ENCODE measurements around the gene EZR. TPM values are rescaled to one million over a fixed set of nuclear protein-coding genes. Genes with fewer than 3 reads are reported as not detected.

Gene EZR
- total RNA-seq, 1 donor from 2014 or later: 260 TPM

DNA sequence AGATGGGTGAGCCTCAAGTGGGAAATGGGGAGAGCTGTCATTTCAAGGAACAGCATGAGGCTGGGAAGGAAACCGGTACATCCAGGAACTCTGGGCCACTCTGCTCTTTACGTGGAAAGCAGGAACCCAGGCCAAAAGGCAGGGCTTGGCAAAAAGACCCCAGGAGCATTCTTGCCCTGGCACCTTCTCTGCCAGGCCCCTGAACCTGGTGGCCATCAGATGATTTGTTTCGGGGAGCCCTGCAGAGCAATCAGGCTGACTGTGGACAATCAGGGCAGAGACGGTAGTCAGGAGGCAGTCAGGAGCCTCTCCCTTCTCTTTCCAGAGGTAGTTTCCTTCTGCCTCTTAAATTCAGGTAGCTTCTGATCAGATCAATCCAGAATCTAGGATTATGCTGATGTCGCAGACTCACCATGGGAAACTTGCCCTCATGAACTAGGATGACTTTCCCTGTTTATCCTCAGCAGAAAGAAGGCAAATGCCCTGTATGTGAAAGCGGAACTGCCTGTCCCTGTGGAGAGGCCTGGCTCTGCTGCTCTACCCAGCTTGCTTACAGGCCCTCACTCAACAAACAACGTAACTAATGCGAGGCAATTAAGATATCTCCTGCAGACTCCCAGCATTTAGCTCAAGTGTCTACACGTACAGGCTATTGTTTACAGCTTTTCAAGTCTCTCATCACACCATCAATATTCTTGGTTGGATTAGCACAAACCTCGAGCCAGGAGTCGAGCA lies 36.6 kb downstream of the EZR start:
- H3K27ac ChIP-seq: no peak overlapping the region
- peaks cover 13% of the 10 kb centered on the region for H3K4me1 ChIP-seq
- H3K27me3 ChIP-seq: no peaks in the 10 kb centered on the region
- peaks cover 90% of the 10 kb centered on the region for H3K36me3 ChIP-seq
- no peaks in the 10 kb centered on the region for H3K9me3 ChIP-seq
- TF ChIP-seq, protein P1, sequence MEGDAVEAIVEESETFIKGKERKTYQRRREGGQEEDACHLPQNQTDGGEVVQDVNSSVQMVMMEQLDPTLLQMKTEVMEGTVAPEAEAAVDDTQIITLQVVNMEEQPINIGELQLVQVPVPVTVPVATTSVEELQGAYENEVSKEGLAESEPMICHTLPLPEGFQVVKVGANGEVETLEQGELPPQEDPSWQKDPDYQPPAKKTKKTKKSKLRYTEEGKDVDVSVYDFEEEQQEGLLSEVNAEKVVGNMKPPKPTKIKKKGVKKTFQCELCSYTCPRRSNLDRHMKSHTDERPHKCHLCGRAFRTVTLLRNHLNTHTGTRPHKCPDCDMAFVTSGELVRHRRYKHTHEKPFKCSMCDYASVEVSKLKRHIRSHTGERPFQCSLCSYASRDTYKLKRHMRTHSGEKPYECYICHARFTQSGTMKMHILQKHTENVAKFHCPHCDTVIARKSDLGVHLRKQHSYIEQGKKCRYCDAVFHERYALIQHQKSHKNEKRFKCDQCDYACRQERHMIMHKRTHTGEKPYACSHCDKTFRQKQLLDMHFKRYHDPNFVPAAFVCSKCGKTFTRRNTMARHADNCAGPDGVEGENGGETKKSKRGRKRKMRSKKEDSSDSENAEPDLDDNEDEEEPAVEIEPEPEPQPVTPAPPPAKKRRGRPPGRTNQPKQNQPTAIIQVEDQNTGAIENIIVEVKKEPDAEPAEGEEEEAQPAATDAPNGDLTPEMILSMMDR (IDR thresholded peaks at IDR 0.05): no peak
- ATAC-seq: no peak
- intact Hi-C loops (cut with DNase I): no loop called here
- no peak for DNase-seq
- H3K4me3 ChIP-seq: no peak overlapping the region

DNA sequence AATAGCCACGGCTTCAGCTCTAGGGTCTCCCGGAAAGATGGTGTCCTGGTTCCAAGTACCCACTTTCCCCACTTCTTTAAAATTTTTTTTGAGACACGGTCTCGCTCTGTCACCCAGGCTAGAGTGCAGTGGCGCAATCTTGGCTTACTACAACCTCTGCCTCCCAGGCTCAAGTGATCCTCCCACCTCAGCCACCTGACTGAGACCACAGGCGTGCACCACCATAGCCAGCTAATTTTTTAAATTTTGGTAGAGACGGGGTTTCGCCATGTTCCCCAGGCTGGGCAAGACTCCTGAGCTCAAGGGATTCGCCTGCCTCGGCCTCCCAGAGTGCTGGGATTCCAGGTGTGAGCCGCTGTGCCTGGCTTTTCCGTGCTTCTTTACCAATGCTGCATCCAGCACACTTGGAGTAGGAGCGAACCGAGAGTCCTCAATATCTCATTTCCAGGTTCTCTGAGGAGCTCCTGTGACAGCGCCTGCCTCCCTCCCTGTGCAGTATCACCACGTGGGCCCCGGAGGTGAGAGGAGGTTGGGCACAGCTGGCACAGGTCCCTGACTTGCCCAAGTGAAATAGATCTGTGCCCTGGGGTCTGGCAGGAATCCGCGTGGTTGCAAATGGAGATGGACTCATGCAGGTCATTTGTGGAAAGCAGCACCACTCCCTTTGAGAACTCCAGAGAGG lies 37.3 kb downstream of the EZR start:
- Histone ChIP-seq H3K4me1 (peaks cover 13% of the 10 kb centered on the region), H3K4me3 (no peak overlapping the region), H3K27ac (no peak overlapping the region), H3K27me3 (no peaks in the 10 kb centered on the region), H3K36me3 (peaks cover 89% of the 10 kb centered on the region), H3K9me3 (no peaks in the 10 kb centered on the region)
- no peak for DNase-seq
- peak; percentile 32 for ATAC-seq
- intact Hi-C loops (cut with DNase I): no loop called here
- TF ChIP-seq, protein P1 (IDR thresholded peaks at IDR 0.05): no peak

DNA sequence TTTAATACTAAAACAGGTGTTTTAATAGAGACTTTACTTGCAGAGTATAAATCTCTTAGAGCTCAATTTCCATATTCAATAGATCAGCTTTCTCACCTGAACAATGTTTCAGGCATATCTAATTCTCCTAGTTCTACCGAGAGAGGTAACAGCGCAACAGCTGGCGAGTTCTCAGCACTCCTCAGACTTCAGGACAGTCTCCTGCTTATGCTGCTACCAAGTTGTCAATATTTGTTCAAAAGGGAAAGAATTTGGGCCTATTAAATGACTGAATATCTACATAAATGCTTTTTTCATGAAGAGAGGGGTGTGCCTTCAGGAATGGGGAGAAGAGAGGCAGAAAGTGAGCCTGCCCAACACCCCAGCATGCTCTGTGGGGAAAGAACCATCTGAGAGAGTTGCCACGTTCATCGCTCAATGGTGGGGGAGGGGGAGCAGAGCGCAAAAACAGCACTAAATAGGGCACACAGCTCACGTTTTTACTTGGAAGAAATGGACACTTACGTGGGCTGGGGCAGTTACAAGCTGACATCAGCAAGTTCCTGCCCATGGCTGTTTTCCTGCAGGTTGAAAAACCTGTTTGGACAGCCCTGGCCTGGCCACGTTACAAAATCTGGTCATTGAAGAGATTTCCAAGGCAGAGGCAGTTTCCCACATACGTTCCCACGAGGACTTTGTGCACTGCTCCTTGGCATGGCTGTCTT lies 38.0 kb downstream of the EZR start:
- no peaks in the 10 kb centered on the region for H3K9me3 ChIP-seq
- TF ChIP-seq, protein P1 (IDR thresholded peaks at IDR 0.05): no peak
- intact Hi-C loops (cut with DNase I): no loop called here
- no peak overlapping the region for H3K4me3 ChIP-seq
- H3K27me3 ChIP-seq: no peaks in the 10 kb centered on the region
- DNase-seq: peak; percentile 73
- ATAC-seq: peak; percentile 77
- peaks cover 86% of the 10 kb centered on the region for H3K36me3 ChIP-seq
- H3K4me1 ChIP-seq: peaks cover 13% of the 10 kb centered on the region
- H3K27ac ChIP-seq: peak overlapping the region; percentile 19

DNA sequence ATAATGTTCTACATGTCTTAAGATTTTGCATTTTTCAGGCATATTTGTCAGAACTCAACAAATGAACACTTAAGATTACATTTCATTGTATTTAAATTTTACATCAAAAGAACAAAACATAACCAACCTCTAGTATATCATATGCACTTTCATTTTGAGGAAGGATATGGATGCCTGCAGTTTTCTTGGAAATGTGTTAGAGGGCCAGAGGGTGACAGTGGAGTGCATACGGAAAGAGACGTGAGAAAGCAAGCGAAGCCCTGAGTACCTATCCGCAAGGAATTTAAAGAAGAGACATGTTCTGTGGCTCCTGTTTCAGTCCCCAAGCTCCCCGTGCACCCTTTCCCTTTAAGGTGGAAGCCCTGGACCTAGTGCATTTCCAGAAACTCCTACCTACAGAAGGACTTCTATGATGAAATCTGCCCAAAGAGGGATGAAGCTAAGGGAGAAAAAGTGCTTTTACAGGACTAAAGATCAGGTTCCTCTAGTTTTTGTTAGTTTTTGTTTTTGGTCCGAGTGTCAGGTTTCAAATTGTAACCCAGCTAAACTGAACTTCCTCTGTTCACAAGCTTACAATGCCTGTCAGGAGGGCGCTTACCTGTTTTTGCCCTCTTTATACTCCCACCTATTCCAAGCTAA lies 38.8 kb downstream of the EZR start:
- TF ChIP-seq, protein P1 (IDR thresholded peaks at IDR 0.05): no peak
- ATAC-seq (no peak), DNase-seq (no peak)
- peaks cover 13% of the 10 kb centered on the region for H3K4me1 ChIP-seq
- H3K4me3 ChIP-seq: no peak overlapping the region
- H3K27me3 ChIP-seq: no peaks in the 10 kb centered on the region
- H3K27ac ChIP-seq: peak overlapping the region; percentile 19
- intact Hi-C loops (cut with DNase I): no loop called here
- peaks cover 92% of the 10 kb centered on the region for H3K36me3 ChIP-seq
- H3K9me3 ChIP-seq: no peaks in the 10 kb centered on the region

DNA sequence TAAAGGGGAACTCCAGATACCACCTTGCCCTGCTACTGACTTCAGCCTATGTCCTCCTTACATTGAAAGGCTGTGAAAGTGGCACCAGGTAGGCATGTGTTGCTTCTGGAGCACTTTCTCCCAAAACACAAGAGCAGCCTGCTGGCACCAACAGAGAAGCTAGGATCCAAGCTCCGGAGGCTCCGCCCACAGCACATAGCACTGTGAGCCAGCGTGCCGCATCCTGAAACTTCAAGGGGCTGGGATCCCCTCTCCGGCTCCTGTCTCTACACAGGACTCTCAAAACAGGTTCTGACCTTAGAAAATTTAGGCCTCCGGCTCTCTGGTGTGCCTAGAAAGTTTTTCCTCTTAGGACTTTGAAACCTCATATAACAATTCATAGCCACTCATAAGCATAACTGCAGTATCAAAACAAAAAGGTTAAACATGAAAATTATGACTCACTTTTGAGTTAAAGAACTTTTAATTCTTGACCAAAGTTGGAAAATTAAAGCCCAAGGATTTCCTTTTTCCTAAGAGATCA lies 41.1 kb downstream of the EZR start:
- H3K4me3 ChIP-seq: no peak overlapping the region
- TF ChIP-seq, protein P1 (IDR thresholded peaks at IDR 0.05): no peak
- no peaks in the 10 kb centered on the region for H3K9me3 ChIP-seq
- peaks cover 18% of the 10 kb centered on the region for H3K4me1 ChIP-seq
- ATAC-seq (no peak), DNase-seq (no peak)
- H3K27ac ChIP-seq: no peak overlapping the region
- H3K36me3 ChIP-seq: peaks cover 92% of the 10 kb centered on the region
- H3K27me3 ChIP-seq: no peaks in the 10 kb centered on the region
- intact Hi-C loops (cut with DNase I): no loop called here

Data from upper lobe of right lung (tissue), 1 donor.